DMS53 treated with DMSO at 0.1 percent for 48 hours (cell line): ENCODE measurements around the gene KIRREL3.

Experiments
- DNase-seq: peaks from one replicate; lab custom pipeline; 2025; ENCODE audit not compliant: unreplicated experiment; lab: John Stamatoyannopoulos, UW

Gene KIRREL3

GRCh38 chr11:126878913-126879482 is 121.6 kb downstream of the KIRREL3 start:
- DNase-seq: no peak

- DNase-seq: no peak
Observed at GRCh38 chr11:126874831-126875230, 125.7 kb downstream of the KIRREL3 start.

- no peak for DNase-seq
Observed at GRCh38 chr11:126874276-126874675, 126.3 kb downstream of the KIRREL3 start.

GRCh38 chr11:126871792-126872191 is 128.8 kb downstream of the KIRREL3 start:
- no peak for DNase-seq

GRCh38 chr11:126870021-126870420 is 130.5 kb downstream of the KIRREL3 start:
- DNase-seq: no peak

DNA sequence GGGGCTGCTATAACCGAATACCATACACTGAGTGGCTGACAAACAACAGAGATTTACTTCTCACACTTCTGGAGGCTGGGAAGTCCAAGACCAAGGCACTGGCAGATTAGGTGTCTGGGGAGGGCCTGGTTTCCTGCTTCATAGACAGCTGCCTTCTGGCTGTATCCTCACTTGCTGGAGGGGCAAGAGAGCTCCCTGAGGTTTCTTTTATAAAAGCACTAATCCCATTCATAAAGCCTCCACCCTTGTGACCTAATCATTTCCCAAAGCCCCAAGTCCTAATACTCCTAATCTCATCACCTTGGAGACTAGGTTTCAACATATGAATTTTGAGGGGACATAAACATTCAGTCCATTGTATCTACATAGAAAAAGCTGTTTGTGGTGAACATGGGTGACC is 131.8 kb downstream of the KIRREL3 start:
- DNase-seq: no peak

GRCh38 chr11:126864934-126865333 is 135.6 kb downstream of the KIRREL3 start:
- no peak for DNase-seq

DNA sequence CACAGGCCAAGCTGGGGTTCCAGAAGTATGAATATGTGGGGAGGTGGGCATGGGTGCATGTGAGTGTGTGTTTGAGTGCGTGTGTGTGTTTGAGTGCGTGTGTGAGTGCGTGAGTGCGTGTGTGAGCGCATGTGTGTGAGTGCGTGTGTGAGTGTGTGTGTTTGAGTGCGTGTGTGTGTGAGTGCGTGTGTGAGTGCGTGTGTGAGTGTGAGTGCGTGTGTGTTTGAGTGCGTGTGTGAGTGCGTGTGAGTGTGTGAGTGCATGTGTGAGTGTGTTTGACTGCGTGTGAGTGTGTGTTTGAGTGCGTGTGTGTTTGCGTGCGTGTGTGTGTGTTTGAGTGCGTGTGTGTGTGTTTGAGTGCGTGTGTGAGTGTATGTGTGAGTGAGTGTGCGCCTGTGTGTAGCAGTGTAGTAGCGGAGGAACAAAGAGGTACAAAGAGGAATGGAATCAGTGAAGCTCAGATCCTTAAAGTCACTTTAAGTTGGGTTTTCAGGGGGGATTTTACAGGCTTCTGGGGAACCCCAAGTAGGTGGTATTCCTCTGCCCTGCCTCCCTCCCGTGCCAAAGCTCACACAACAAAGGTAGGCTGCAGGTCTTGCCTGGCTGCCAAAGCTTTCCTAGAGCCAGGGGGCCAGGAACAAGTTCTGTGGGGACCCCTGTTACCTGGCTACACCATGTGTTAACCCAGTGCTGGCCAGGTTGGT is 137.1 kb downstream of the KIRREL3 start:
- DNase-seq: no peak

GRCh38 chr11:126862664-126863243 is 137.8 kb downstream of the KIRREL3 start:
- DNase-seq: no peak

- DNase-seq: no peak
Observed at GRCh38 chr11:126861796-126862459, 138.6 kb downstream of the KIRREL3 start.

- DNase-seq: no peak
Observed at GRCh38 chr11:126857860-126858808, 142.4 kb downstream of the KIRREL3 start.

DNA sequence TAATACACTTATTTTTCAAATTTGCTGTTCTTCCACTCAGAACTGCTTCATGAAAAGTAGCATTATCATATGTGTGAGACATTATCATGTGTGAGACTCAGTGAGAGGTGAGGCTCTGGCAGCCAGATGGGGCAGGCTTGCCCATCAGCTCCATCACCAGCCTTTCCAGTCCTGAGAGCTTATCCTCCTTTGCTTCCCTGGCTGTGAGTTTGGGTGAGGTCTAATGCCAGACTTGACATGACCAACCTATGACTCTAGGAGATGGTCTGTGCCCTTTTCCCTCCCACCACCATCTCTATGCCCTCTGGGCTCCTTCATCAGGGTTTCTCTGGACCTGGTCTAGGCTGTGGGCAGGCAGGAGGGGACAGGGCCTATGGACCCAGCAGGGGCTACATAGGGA is 145.0 kb downstream of the KIRREL3 start:
- DNase-seq: no peak

- no peak for DNase-seq
Observed at GRCh38 chr11:126853732-126854131, 146.8 kb downstream of the KIRREL3 start.

GRCh38 chr11:126844789-126845188 is 155.8 kb downstream of the KIRREL3 start:
- DNase-seq: no peak

DNA sequence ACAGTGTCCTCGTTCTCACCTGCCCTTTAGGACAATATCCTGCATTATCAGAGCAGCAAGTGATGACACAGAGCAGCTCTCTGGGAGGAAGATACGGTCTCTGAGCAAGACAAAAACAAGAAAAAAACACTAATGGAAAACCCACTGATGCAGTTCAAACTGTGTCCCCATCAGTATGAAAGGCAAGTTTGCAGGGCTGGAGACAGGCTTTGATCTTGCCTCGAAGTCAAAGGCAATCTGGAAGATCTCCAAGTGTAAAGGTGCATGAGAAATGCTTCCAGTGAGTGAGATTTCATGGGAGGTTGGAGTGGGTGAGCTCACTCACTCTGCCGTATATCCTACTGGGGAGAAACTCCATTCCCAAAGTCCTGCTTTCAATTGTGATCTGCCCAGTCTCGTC is 157.5 kb downstream of the KIRREL3 start:
- DNase-seq: no peak

- no peak for DNase-seq
Observed at GRCh38 chr11:126841999-126842398, 158.6 kb downstream of the KIRREL3 start.

GRCh38 chr11:126840975-126841374 is 159.6 kb downstream of the KIRREL3 start:
- DNase-seq: no peak

DNA sequence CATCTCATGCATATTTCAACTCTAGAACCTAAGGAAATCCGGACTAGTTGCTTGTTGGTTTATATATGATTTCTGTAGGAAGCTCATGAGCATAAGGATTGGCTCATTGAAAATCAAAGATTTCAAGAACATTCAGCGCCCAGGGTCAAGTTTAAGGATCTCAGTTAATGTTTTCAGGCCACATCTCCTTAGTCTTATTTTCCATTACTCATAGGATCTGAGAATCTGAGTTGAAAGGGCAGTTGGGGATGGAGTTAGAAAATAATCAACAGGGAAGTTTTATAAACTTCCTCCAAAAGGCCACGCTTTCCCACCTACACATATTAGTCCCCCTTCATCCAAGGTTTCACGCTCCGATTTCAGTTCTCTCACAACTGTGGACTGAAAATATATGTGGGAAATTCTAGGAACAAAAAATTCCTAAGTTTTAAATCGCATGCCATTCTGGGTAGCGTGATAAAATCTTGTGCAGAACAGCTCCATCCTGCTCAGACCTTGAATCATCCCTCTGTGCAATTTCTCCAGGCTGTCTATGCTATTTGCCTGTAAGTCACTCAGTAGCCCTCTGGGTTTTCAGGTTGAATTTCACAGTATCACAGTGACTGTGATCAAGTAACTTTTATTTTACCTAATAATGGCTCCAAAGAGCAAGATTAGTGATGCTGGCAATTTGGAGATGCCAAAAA is 160.2 kb downstream of the KIRREL3 start:
- DNase-seq: no peak

- DNase-seq: no peak
Observed at GRCh38 chr11:126839496-126839895, 161.1 kb downstream of the KIRREL3 start.

DNA sequence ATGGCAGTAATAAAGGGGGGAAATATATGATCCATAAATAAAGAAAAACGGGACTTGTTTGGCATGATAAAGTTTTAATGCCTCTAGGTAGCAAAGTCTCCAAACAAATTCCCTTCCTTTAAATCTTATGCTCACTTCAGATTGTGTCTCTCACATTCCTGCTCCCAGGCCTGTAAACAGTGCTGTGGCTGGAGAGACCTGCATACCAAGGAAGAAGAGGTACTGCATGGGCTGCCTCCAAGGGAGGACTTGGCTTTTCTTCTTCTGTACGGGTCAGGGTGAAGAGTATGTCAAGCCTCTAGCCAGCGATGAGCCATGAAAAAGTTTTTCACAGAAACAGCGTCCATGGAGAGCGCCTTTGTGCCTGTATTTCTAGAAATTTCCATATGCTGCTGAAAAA is 161.8 kb downstream of the KIRREL3 start:
- DNase-seq: no peak
